Measurements from ENCODE around the gene ERGIC1. TPM values are rescaled to one million over a fixed set of nuclear protein-coding genes. Genes with fewer than 3 reads are reported as not detected.

Gene ERGIC1
- total and polyA plus RNA-seq, 2 of the 13 experiments (the other 11 are each of a cell fraction or from before 2014, with no cell fraction given): 78.5 to 184 TPM

GRCh38 chr5:172878933-172879752 is 45.1 kb downstream of the ERGIC1 start (continued):
- no peak for TF ChIP-seq ZNF18 (CRISPR knock-in tag; IDR thresholded peaks at IDR 0.05; ENCODE audit: insufficient replicate concordance)
- TF ChIP-seq MLX (CRISPR knock-in tag; IDR thresholded peaks at IDR 0.05): no peak
- no peak for TF ChIP-seq SAFB2 (CRISPR knock-in tag; IDR thresholded peaks at IDR 0.05; ENCODE audit: borderline replicate concordance, low read depth)
- no peak for TF ChIP-seq LBX2 (CRISPR knock-in tag; IDR thresholded peaks at IDR 0.05; ENCODE audit: borderline replicate concordance)
- TF ChIP-seq ADNP (CRISPR knock-in tag; IDR thresholded peaks at IDR 0.05): no peak

- peaks cover 11% of the 10 kb centered on the region for H3K4me1 ChIP-seq (ENCODE audit: insufficient read depth, low read length)
- no peaks in the 10 kb centered on the region for H3K27me3 ChIP-seq (ENCODE audit: control insufficient read depth in 1 of 2, insufficient read depth in 2 of 2, low read length in 2 of 2)
- no peak overlapping the region for H3K4me2 ChIP-seq (ENCODE audit: low read depth, low read length)
- ATAC-seq (no peak), DNase-seq (ENCODE audit: low spot score) (no peak), FAIRE-seq (no peak)
- no peak overlapping the region for H3K27ac ChIP-seq (ENCODE audit: extremely low read length, insufficient read depth, low read length)
- peaks cover 8% of the 10 kb centered on the region for H4K20me1 ChIP-seq (ENCODE audit: insufficient read depth, low read length)
- H3K9me3 ChIP-seq (ENCODE audit: low read length): no peaks in the 10 kb centered on the region
- WGBS (ENCODE audit: low lambda C conversion rate): 97% methylated on average over 8 of the region's 8 CpGs
- in situ Hi-C loops (cut with HindIII; ENCODE audit: extremely low pct_ligation_motif_present, low pct_unique_long_range_greater_than_20kb) (no loop called here), intact Hi-C loops (cut with micrococcal nuclease; ENCODE audit: unreplicated experiment) (no loop called here)
- BruUV-seq (replicated peaks): no TSS peak
- TF ChIP-seq ZNF629 (CRISPR knock-in tag; conservative IDR thresholded peaks at IDR 0.05): peak; percentile 61; the same call in 1 of the 2 replicates
- no peak for TF ChIP-seq ZNF512 (CRISPR knock-in tag; IDR thresholded peaks at IDR 0.05)
- no peak for TF ChIP-seq FLYWCH1 (CRISPR knock-in tag; IDR thresholded peaks at IDR 0.05)
- no peak for TF ChIP-seq SRF (IDR thresholded peaks at IDR 0.05; ENCODE audit: low read depth, low read length)
- TF ChIP-seq SRSF1 (optimal IDR thresholded peaks at IDR 0.05; ENCODE audit: low read depth, low read length): no peak
- no peak for TF ChIP-seq ARID2 (CRISPR knock-in tag; IDR thresholded peaks at IDR 0.05; ENCODE audit: borderline replicate concordance)
- H3K79me2 ChIP-seq (ENCODE audit: insufficient read depth, low read length): peaks cover 38% of the 10 kb centered on the region
- H3K4me3 ChIP-seq (replicated peaks in 1 of 3; ENCODE audit: insufficient read depth in 1 of 3, low read depth in 2 of 3, low read length in 3 of 3): no peak overlapping the region
- no peak overlapping the region for H2AFZ ChIP-seq (ENCODE audit: low read length)
- H3K36me3 ChIP-seq (replicated peaks in 1 of 2; ENCODE audit: control insufficient read depth in 1 of 2, insufficient read depth in 2 of 2, low read length in 2 of 2): peaks cover 6 to 41% of the 10 kb centered on the region in 2 experiments; a peak in 4 of 5 replicates
- ChIA-PET CTCF (ENCODE audit: low intra/inter-chr PET ratio, low total read pairs) (no interaction called here), POLR2A (interaction anchor here (1.9 kb wide), 1 partner anchor 110 kb away, joined by 4 read pairs; no protein-coding TSS in a partner anchor)
- H3K9ac ChIP-seq (ENCODE audit: insufficient read depth, low read depth, low read length): no peak overlapping the region
These were observed 47.8 kb downstream of the ERGIC1 start for GRCh38 chr5:172881691-172882370.
